Natural killer cell (primary cell): ENCODE results near the gene ST6GALNAC4. TPM values are rescaled to one million over a fixed set of nuclear protein-coding genes. Genes with fewer than 3 reads are reported as not detected.

Experiments used
- ATAC-seq, 3 donors: fragments of 150-1000 bp in 2 of 3; fragments of 200-7000 bp in 1 of 3; cut with Tn5 transposase; 1 replicate in 1 of 3; 2 replicates in 2 of 3; pipeline ENCODE4 v1.10.0; 2021; ENCODE audit warnings: mild to moderate bottlenecking in 2 of 3, moderate library complexity in 2 of 3
- DNase-seq, 2 donors: peaks; one replicate each; pipeline versions ENCODE4 v3.0.0 to v3.0.0-alpha.2; 2013 to 2021; ENCODE audit warnings: mixed read lengths in 1 of 2
- H3K27ac ChIP-seq: one replicate; pipeline ENCODE4 v1.5.1; 2013; ENCODE audit warnings: mild to moderate bottlenecking, low read length
- H3K27me3 ChIP-seq: one replicate; pipeline ENCODE4 v1.6.1; 2013; ENCODE audit warnings: low read length; ENCODE audit not compliant: control insufficient read depth, insufficient read depth
- H3K36me3 ChIP-seq: one replicate; pipeline ENCODE4 v1.6.1; 2013; ENCODE audit warnings: low read length; ENCODE audit not compliant: control insufficient read depth, insufficient read depth
- H3K4me1 ChIP-seq: one replicate; pipeline ENCODE4 v1.6.1; 2013; ENCODE audit warnings: low read length; ENCODE audit not compliant: control insufficient read depth, insufficient read depth
- H3K4me3 ChIP-seq: one replicate; pipeline ENCODE4 v1.5.1; 2013; ENCODE audit warnings: low read length
- H3K9me3 ChIP-seq: one replicate; pipeline ENCODE4 v1.6.1; 2013; ENCODE audit warnings: low read length; ENCODE audit not compliant: control insufficient read depth, insufficient read depth
- H3K27ac Mint-ChIP-seq, 2 donors: one replicate each; pipeline ENCODE4 v1.8.0; 2022; ENCODE audit warnings: mild to moderate bottlenecking in 2 of 2, mixed read lengths in 2 of 2, moderate library complexity in 1 of 2
- H3K27me3 Mint-ChIP-seq, 2 donors: one replicate each; pipeline ENCODE4 v1.8.0; 2022; ENCODE audit warnings: low read depth in 2 of 2, mixed read lengths in 2 of 2
- H3K36me3 Mint-ChIP-seq: one replicate; pipeline ENCODE4 v1.8.0; 2022; ENCODE audit warnings: mixed read lengths
- H3K4me1 Mint-ChIP-seq, 2 donors: one replicate each; pipeline ENCODE4 v1.8.0; 2022; ENCODE audit warnings: mixed read lengths in 2 of 2
- H3K4me3 Mint-ChIP-seq: one replicate; pipeline ENCODE4 v1.8.0; 2022; ENCODE audit warnings: mild to moderate bottlenecking, moderate library complexity, mixed read lengths
- H3K9me3 Mint-ChIP-seq, 2 donors: one replicate each; pipeline ENCODE4 v1.8.0; 2022; ENCODE audit warnings: mixed read lengths in 2 of 2
- WGBS: methylation state at CpG from one replicate; pipeline ENCODE4 v1.1.7; 2013; ENCODE audit warnings: missing lambda C conversion rate; ENCODE audit not compliant: insufficient coverage; 5-methylcytosine and 5-hydroxymethylcytosine counted together
- intact Hi-C: fragments of 100-400 bp; cut with micrococcal nuclease; formaldehyde crosslinking; loops from one replicate; pipeline ENCODE4 v1.14.2; 2022
- total RNA-seq, 4 donors: library from RNA; stranded (reverse); fragments of 120-200 nt in 1 of 4; gene quantifications; one replicate each; pipeline versions ENCODE4 v1.2.3 to v1.2.4, GENCODE V29; 2013 to 2022
- TF ChIP-seq, protein P1 (sequence below): fragments of 200-600 bp; IDR thresholded peaks from one replicate; pipeline ENCODE4 v1.8.0; 2022; ENCODE audit warnings: antibody characterized with exemption

The ST6GALNAC4 gene
- total RNA-seq, 3 donors from 2014 or later (not counting 1 experiment from before 2014, with no cell fraction given) = 18.8 to 33.0 (median 20.4) TPM

DNA sequence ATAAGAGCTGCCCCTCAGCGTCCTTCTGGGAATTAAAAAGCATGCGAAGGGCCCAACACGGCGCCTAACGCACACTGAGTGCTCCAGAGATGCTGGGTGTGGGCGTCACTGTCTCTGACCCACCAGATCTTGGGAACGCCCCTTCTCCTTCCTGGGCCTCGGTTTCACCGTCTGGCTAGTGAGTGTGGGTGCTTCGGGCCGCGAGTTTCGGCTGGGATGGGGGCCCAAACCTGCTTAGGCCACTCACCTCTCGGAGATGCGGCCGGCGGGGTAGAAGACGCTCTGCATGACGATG, 10.0 kb upstream of the ST6GALNAC4 start:
- H3K9me3 Mint-ChIP-seq = no peaks in the 10 kb centered on the region
- Histone ChIP-seq H3K4me3 (peak overlapping the region; percentile 15), H3K27ac (no peak overlapping the region), H3K36me3 (no peaks in the 10 kb centered on the region), H3K27me3 (peaks cover 21% of the 10 kb centered on the region), H3K9me3 (no peaks in the 10 kb centered on the region), H3K4me1 (peaks cover 46% of the 10 kb centered on the region)
- H3K27me3 Mint-ChIP-seq = peaks cover 16 to 19% of the 10 kb centered on the region in 2 donors
- DNase-seq = no peak
- no peaks in the 10 kb centered on the region for H3K36me3 Mint-ChIP-seq
- peaks cover 12 to 33% of the 10 kb centered on the region in 2 donors for H3K4me1 Mint-ChIP-seq
- H3K4me3 Mint-ChIP-seq = peak overlapping the region; percentile 53
- no peak overlapping the region for H3K27ac Mint-ChIP-seq
- peak in 1 of 3 donors; percentile 2 for ATAC-seq
- TF ChIP-seq, protein P1, sequence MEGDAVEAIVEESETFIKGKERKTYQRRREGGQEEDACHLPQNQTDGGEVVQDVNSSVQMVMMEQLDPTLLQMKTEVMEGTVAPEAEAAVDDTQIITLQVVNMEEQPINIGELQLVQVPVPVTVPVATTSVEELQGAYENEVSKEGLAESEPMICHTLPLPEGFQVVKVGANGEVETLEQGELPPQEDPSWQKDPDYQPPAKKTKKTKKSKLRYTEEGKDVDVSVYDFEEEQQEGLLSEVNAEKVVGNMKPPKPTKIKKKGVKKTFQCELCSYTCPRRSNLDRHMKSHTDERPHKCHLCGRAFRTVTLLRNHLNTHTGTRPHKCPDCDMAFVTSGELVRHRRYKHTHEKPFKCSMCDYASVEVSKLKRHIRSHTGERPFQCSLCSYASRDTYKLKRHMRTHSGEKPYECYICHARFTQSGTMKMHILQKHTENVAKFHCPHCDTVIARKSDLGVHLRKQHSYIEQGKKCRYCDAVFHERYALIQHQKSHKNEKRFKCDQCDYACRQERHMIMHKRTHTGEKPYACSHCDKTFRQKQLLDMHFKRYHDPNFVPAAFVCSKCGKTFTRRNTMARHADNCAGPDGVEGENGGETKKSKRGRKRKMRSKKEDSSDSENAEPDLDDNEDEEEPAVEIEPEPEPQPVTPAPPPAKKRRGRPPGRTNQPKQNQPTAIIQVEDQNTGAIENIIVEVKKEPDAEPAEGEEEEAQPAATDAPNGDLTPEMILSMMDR = no peak
- intact Hi-C loops = no loop called here
- 11% methylated on average over 19 of the region's 19 CpGs for WGBS

DNA sequence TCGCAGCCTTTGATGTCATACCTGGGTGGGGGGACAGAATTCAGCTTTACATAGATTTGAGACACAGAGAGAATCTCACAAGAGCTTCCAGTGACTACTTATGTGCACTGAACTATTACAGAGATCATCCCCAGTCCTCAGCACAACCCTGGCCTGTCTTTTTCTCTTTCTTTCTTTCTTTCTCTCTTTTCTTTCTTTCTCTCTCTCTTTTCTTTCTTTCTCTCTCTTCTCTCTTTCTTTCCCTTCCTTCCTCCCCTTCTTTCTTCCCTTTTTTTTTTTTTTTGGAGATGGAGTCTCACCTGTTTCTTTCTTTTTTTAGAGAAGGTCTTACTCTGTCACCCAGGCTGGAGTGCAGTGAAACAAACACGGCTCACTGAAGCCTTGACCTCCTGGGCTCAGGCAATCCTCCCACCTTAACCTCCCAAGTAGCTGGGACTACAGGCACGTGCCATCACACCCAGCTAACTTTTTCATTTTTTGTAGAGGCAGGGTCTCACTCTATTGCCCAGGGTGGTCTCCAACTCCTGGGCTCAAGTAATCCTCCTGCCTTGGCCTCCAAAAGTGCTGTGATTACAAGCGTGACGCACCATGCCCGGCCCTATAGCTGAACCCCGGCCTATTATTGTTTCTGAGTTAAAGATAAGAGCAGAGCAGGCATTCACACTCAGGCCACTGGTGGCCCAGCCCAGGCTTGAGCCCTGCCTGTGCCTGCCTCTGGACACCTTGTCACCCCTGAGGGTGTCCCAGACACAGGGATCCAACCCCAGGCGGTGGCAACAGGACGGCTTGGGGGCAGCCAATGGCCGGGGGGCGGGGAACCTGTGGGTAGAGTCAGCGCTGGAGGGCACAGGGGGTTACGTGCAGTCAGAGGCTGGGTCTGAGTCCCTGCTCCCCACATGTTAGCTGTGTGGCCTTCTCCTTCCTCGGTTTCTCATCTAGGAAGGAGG, 9.4 kb upstream of the ST6GALNAC4 start:
- no peak for DNase-seq
- no peak overlapping the region for H3K4me3 Mint-ChIP-seq
- intact Hi-C loops = no loop called here
- H3K4me1 Mint-ChIP-seq = peaks cover 13 to 33% of the 10 kb centered on the region in 2 donors
- no peaks in the 10 kb centered on the region for H3K36me3 Mint-ChIP-seq
- H3K27ac Mint-ChIP-seq = peak overlapping the region in 1 of 2 donors; percentile 7
- WGBS = 80% methylated on average over 14 of the region's 14 CpGs
- Histone ChIP-seq H3K4me3 (no peak overlapping the region), H3K4me1 (peaks cover 48% of the 10 kb centered on the region), H3K27ac (no peak overlapping the region), H3K27me3 (peaks cover 21% of the 10 kb centered on the region), H3K36me3 (no peaks in the 10 kb centered on the region), H3K9me3 (no peaks in the 10 kb centered on the region)
- ATAC-seq = no peak
- H3K9me3 Mint-ChIP-seq = no peaks in the 10 kb centered on the region
- H3K27me3 Mint-ChIP-seq = peaks cover 16 to 19% of the 10 kb centered on the region in 2 donors
- TF ChIP-seq, protein P1 = no peak

DNA sequence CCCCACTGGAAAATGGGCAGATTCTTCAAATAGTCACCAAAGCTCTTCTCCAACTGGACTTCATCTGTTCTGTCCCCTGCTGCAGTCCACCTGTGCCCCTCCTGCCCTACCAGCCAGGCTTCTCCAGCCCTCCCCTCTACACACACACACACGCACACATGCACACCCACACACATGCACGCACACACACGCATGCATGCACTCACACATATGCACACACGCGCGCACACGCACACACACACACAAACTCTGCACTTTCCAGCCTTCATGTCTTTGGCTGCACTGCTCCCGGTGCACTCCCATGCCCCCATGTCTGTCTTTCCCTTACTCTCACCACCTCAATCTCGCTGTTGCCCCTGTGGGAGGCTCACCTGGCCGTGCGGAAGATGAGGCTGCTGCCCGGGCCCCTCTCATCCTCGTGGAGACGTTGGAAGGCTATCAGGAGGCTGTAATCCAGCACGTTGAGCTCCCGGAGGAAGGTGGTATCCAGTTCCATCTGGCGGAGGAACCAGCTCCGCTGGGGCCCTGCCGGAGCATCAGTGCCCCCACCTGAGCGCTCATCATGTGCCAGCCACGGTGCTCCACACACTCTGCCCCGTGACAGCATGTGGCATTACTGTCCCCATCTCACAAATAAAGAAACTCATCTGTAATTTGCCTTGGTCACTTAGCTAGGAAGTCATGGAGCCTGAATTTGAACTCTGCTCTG, 8.0 kb upstream of the ST6GALNAC4 start:
- Histone ChIP-seq H3K27me3 (peaks cover 21% of the 10 kb centered on the region), H3K4me3 (no peak overlapping the region), H3K4me1 (peaks cover 39% of the 10 kb centered on the region), H3K27ac (no peak overlapping the region), H3K36me3 (no peaks in the 10 kb centered on the region), H3K9me3 (no peaks in the 10 kb centered on the region)
- intact Hi-C loops = loop anchor here (5.0 kb wide), 1 partner anchor 188 kb away; the partner anchor contains the start of gene TOR2A
- H3K4me1 Mint-ChIP-seq = peaks cover 8 to 25% of the 10 kb centered on the region in 2 donors
- TF ChIP-seq, protein P1 = no peak
- H3K9me3 Mint-ChIP-seq = no peaks in the 10 kb centered on the region
- no peaks in the 10 kb centered on the region for H3K36me3 Mint-ChIP-seq
- no peak for ATAC-seq
- 91% methylated on average over 22 of the region's 22 CpGs for WGBS
- H3K27ac Mint-ChIP-seq = no peak overlapping the region
- H3K27me3 Mint-ChIP-seq = peaks cover 16 to 19% of the 10 kb centered on the region in 2 donors
- no peak for DNase-seq
- no peak overlapping the region for H3K4me3 Mint-ChIP-seq
